EH (cell line): ENCODE data around the gene CD55.

Experiments used
- DNase-seq: peaks from one replicate; pipeline ENCODE4 v3.0.0-alpha.2; 2015; ENCODE audit warnings: low read depth

The CD55 gene

GRCh38 chr1:207321079-207321789, at the start of gene CD55:
Gene CD55, plus strand, starts transcription at chr1:207321678. Its CDS starts 88 bp downstream, at chr1:207321766.
- DNase-seq = peak; percentile 88

GRCh38 chr1:207274882-207275281, 46.6 kb upstream of the CD55 start:
- no peak for DNase-seq

GRCh38 chr1:207276465-207276864, 45.0 kb upstream of the CD55 start:
- no peak for DNase-seq

- no peak for DNase-seq
These were observed 44.2 kb upstream of the CD55 start for GRCh38 chr1:207277241-207277640.

GRCh38 chr1:207279652-207280051, 41.8 kb upstream of the CD55 start:
- DNase-seq = no peak

GRCh38 chr1:207280706-207281105, 40.8 kb upstream of the CD55 start:
- no peak for DNase-seq

GRCh38 chr1:207282058-207282457, 39.4 kb upstream of the CD55 start:
- DNase-seq = peak; percentile 50

- DNase-seq = peak; percentile 60
These were observed 38.7 kb upstream of the CD55 start for GRCh38 chr1:207282496-207283380.

GRCh38 chr1:207283421-207283820, 38.1 kb upstream of the CD55 start:
- DNase-seq = no peak

- DNase-seq = peak; percentile 73
These were observed 37.1 kb upstream of the CD55 start for GRCh38 chr1:207284209-207284897.

GRCh38 chr1:207286786-207287468, 34.6 kb upstream of the CD55 start:
- peak; percentile 56 for DNase-seq

GRCh38 chr1:207288315-207288714, 33.2 kb upstream of the CD55 start:
- DNase-seq = peak; percentile 25

- no peak for DNase-seq
These were observed 31.7 kb upstream of the CD55 start for GRCh38 chr1:207289756-207290155.

GRCh38 chr1:207291723-207292122, 29.8 kb upstream of the CD55 start:
- DNase-seq = no peak

- no peak for DNase-seq
These were observed 23.3 kb upstream of the CD55 start for GRCh38 chr1:207298186-207298585.

GRCh38 chr1:207298636-207299398, 22.7 kb upstream of the CD55 start:
- DNase-seq = peak; percentile 2

- no peak for DNase-seq
These were observed 20.5 kb upstream of the CD55 start for GRCh38 chr1:207300970-207301369.

GRCh38 chr1:207302618-207303393, 18.7 kb upstream of the CD55 start:
- no peak for DNase-seq

GRCh38 chr1:207304710-207305488, 16.6 kb upstream of the CD55 start:
- DNase-seq = peak; percentile 14

- DNase-seq = no peak
These were observed 16.0 kb upstream of the CD55 start for GRCh38 chr1:207305489-207305873.
